ENCODE results near the gene HSPA12B. TPM values are rescaled to one million over a fixed set of nuclear protein-coding genes. Genes with fewer than 3 reads are reported as not detected.

HSPA12B gene
- total RNA-seq, 1 donor from 2014 or later, result 1.7 TPM

- DNase-seq, result no peak
These were observed 34.6 kb downstream of the HSPA12B start for GRCh38 chr20:3767110-3767426.

- peak; percentile 98 for DNase-seq
These were observed 35.2 kb downstream of the HSPA12B start, which contains the start of gene ADISSP for GRCh38 chr20:3767427-3768341. ADISSP (minus strand) TSS chr20:3767753; CDS start chr20:3760100, 7,653 bp downstream.

- peak; percentile 64 for DNase-seq
These were observed 36.1 kb downstream of the HSPA12B start for GRCh38 chr20:3768342-3769130.

- no peak for DNase-seq
These were observed 39.1 kb downstream of the HSPA12B start for GRCh38 chr20:3771552-3772058.

GRCh38 chr20:3775457-3776108 is 43.1 kb downstream of the HSPA12B start:
- DNase-seq, result no peak

- no peak for DNase-seq
These were observed 44.9 kb downstream of the HSPA12B start for GRCh38 chr20:3777381-3777715.

GRCh38 chr20:3777716-3778629 is 45.5 kb downstream of the HSPA12B start:
- DNase-seq, result no peak

GRCh38 chr20:3778976-3779375 is 46.5 kb downstream of the HSPA12B start:
- DNase-seq, result peak; percentile 51

GRCh38 chr20:3781153-3781910 is 48.8 kb downstream of the HSPA12B start, which contains the start of gene SPEF1:
SPEF1 (minus strand) TSS chr20:3781448; CDS start chr20:3781287, 161 bp downstream.
- DNase-seq, result peak; percentile 69

- DNase-seq, result no peak
These were observed 50.1 kb downstream of the HSPA12B start for GRCh38 chr20:3782597-3782996.

- DNase-seq, result no peak
These were observed 50.6 kb downstream of the HSPA12B start for GRCh38 chr20:3783068-3783489.

GRCh38 chr20:3783511-3784195 is 51.2 kb downstream of the HSPA12B start:
- DNase-seq, result no peak

- DNase-seq, result no peak
These were observed 51.9 kb downstream of the HSPA12B start for GRCh38 chr20:3784216-3784853.

- no peak for DNase-seq
These were observed 52.4 kb downstream of the HSPA12B start for GRCh38 chr20:3784863-3785239.

GRCh38 chr20:3785240-3786125 is 53.0 kb downstream of the HSPA12B start:
- no peak for DNase-seq

GRCh38 chr20:3786126-3786484 is 53.6 kb downstream of the HSPA12B start:
- DNase-seq, result no peak

- DNase-seq, result peak; percentile 81
These were observed 54.3 kb downstream of the HSPA12B start, which contains the start of gene CENPB for GRCh38 chr20:3786665-3787323. CENPB (minus strand) TSS chr20:3786740; CDS start chr20:3786483, 257 bp downstream.

Measured in occipital lobe (tissue), 2 donors.